Omental fat pad (tissue), 4 donors: ENCODE data around the gene ZFAND3. TPM values are rescaled to one million over a fixed set of nuclear protein-coding genes. Genes with fewer than 3 reads are reported as not detected.
"Not testable (repeated sequence)": the region's sequence is repeated elsewhere in the genome, so short reads cannot be mapped to it uniquely, and the experiment has no call there.

Experiments used
- ATAC-seq: fragments of 150-250 bp; one replicate; pipeline ENCODE4 v1.9.1; 2016; ENCODE audit warnings: mild to moderate bottlenecking, moderate library complexity; ENCODE audit not compliant: low FRiP score
- DNase-seq: peaks from one replicate; pipeline ENCODE4 v3.0.0-alpha.2; 2019; ENCODE audit warnings: low spot score
- CTCF ChIP-seq, 3 donors: fragments of 450-650 bp; IDR thresholded peaks; one replicate each; pipeline ENCODE4 v1.5.1; 2016 to 2017; ENCODE audit warnings: antibody characterized with exemption in 3 of 3, mild to moderate bottlenecking in 3 of 3, moderate library complexity in 2 of 3
- total RNA-seq, 4 donors: library from RNA; depleted of rRNA; stranded (reverse); fragments of >200 nt; gene quantifications; one replicate each; pipeline ENCODE4 v1.1.0, GENCODE V29; 2016

ZFAND3 gene
- total RNA-seq, 4 donors from 2014 or later = 28.8 to 43.8 (median 38.0) TPM

DNA sequence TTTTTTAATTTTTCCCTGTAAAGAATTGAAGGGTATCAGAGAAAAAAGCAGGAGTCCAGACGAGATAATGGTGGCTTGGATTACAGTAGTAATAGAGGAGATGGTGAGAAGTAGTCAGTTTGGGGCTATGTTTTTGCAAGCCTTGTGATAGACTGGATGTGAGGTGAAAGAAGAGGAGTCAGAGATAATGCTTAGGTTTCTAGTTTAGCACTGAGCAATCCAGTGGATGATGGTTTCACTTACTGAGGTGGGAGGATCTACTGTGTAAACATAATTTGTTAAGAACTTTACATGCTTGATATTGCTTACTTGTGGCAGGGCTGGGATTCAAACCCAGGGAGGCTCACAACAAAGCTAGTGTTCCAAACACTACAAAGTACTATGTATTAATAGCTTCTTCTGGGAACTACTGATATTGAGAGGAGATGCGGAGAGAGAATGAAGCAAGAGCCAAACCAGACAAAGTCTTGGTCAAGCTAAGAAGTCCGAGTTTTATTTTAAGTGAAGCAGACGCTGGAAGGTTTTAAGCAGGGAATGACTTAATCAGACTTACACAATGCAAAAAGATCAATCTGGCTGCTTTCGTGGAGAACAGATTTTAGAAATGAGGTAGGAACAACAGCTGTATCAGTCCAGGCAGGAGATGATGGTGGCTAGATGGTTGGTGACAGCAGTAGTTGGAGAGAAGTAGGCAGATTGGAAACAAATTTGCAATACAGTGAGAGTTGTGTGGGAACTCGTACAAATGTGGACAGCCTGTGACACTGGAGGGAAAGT, 58.0 kb downstream of the ZFAND3 start:
- TF ChIP-seq CTCF (IDR thresholded peaks at IDR 0.05) = no peak

DNA sequence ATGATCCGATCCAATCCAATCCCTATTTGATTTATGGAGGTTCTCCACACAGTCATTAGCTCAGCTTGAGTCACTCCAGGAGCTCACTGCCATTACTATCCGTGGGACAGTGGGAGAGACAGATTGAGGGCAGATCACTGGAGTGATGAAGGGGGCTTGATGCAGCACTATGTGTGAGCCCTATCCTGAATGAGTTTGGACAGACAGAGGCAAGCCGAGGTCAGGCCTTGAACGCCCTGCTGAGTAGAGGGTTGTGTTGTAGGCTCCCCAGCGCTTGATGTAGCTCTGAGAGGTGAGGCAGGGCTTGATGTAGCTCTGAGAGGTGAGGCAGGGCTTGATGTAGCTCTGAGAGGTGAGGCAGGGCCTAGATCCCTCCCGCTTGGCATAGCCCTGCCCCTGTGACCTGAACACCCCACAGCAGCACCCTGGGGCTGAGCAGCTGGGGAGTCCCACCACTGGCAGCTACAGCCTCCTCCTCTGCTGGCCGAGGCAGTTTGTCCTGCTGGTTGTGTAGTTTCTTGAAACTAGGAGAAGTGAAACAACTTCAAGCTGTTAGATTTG, 58.7 kb downstream of the ZFAND3 start:
- DNase-seq (no peak), ATAC-seq (peak; percentile 48)
- no peak for TF ChIP-seq CTCF (IDR thresholded peaks at IDR 0.05)

More for the DNA sequence above, 58.0 kb downstream of the ZFAND3 start:
- no peak for DNase-seq
- no peak for ATAC-seq

DNA sequence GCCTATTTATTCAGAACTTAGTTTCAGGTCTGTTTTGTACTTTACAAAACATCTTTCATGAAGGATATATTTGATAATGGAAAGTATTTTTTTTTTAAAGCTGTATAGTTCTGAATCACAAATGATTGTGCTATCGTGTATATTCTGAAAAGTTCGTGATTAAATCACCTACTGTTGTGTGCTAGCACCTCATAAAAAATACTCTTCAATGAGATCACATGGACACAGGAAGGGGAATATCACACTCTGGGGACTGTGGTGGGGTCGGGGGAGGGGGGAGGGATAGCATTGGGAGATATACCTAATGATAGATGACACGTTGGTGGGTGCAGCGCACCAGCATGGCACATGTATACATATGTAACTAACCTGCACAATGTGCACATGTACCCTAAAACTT, 61.1 kb downstream of the ZFAND3 start:
- DNase-seq, ATAC-seq: not testable (repeated sequence)

DNA sequence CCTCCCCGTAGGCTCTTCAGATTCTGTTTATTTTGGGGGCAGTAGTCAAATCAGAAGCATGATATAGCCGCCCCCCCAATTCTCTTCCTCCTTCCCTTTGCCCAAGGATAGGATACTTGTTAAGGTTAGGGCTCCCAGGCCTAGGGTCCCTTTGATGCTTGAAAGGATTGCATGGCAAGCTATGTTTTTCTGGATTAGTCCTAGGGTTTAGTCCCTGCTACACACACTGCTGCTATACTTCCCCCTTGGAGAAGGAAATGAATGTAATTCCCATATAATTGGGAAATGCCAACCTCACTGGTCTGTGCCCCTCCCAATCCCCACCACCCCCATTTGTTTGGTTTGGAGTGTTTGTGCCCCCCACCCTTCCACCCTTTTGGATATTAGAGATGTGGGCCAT, 62.8 kb downstream of the ZFAND3 start:
- no peak for TF ChIP-seq CTCF (IDR thresholded peaks at IDR 0.05)
- no peak for DNase-seq
- no peak for ATAC-seq

DNA sequence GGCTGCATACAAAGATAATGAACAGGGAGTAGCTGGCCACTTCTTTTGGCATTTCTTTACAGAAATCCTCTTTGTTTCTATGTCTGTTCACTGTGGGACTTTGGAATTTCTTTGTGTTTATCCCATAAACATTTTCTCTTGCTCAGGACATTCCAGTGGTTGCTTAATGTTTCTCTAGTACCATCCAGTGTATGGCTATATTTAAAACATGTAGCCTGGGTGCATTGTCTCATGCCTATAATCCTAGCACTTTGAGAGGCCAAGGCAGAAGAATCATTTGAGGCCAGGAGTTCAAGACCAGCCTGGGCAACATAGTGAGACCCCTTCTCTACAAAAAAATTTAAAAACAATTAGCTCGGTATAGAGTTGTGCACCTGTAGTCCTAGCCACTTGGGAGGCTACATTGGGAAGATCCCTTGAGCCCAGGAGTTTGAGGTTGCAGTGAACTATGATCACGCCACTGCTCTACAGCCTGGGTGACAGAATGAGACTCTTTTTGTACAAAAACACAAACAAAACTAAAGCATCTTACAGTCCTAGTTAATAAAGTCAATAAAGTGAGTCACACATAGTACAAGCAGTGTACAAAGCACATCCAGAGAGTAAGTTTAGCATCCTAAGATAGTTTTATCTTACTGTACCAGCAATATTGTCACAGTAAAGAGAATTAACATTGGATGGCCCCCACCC, 63.3 kb downstream of the ZFAND3 start:
- DNase-seq = no peak
- no peak for ATAC-seq
- TF ChIP-seq CTCF (IDR thresholded peaks at IDR 0.05) = no peak

DNA sequence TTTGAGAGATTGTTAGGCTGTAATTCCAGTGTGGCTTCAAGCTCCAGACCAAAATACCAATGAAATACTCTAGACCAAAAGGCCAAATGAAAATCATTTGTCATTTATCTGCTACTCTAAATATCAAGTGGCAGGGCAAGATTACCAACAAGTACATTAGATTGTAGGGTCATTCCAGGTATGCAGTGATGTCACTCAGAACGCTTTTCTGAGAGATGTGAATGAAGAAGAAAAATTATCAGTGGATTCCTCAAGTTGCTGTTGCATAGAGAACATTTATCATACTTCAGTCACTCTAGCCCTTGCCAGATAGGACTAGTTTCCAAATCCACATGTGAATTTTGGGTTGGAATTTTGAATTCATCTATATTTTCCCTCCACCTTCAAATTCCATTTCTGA, 65.0 kb downstream of the ZFAND3 start:
- TF ChIP-seq CTCF (IDR thresholded peaks at IDR 0.05) = no peak
- DNase-seq (no peak), ATAC-seq (no peak)

DNA sequence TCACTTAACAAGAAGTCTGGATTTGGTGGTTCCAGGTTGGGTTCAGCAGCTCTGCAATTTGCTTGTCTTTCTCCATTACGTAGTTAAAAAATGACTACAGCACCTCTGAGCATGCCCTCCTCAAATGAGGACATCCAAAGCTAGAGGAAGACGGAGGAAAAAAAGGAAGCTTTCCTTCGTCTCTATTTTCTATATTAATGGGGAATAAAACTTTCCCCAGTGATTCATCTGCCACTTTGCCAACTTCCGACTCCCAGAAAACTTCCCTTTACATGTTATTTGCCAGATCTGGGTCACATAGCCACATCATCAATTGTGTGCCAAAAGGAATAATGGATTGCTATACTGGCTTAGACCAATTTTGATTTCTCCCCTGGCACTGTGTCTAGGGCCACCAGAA, 69.5 kb downstream of the ZFAND3 start:
- DNase-seq = no peak
- ATAC-seq = no peak
- TF ChIP-seq CTCF (IDR thresholded peaks at IDR 0.05) = no peak
